ENCODE measurements around the gene IMPACT.

Gene IMPACT

GRCh38 chr18:24502667-24503523 is 76.4 kb downstream of the IMPACT start:
- H3K4me3 ChIP-seq (ENCODE audit: low read length): no peak overlapping the region
- no peaks in the 10 kb centered on the region for H3K79me2 ChIP-seq (ENCODE audit: low read length)
- no peak for DNase-seq
- H3K27me3 ChIP-seq (replicated peaks; ENCODE audit: insufficient read depth, low read length): no peaks in the 10 kb centered on the region
- no peak overlapping the region for H3K4me2 ChIP-seq (ENCODE audit: low read depth, low read length)
- no peak overlapping the region for H2AFZ ChIP-seq (ENCODE audit: low read length)
- H3K9me2 ChIP-seq (replicated peaks; ENCODE audit: insufficient read depth, low read length): no peaks in the 10 kb centered on the region
- no peak overlapping the region for H3K9ac ChIP-seq (ENCODE audit: low read length)
- H3F3A ChIP-seq (ENCODE audit: insufficient read depth, low read length): no peaks in the 10 kb centered on the region
- H3K9me3 ChIP-seq (replicated peaks; ENCODE audit: insufficient read depth, low read length): no peaks in the 10 kb centered on the region
- no peaks in the 10 kb centered on the region for H3K4me1 ChIP-seq (ENCODE audit: low read length)
- no peaks in the 10 kb centered on the region for H4K20me1 ChIP-seq (ENCODE audit: insufficient read depth, low read length)
- no peak overlapping the region for H3K27ac ChIP-seq (ENCODE audit: low read length)
- no peak for TF ChIP-seq EZH2phosphoT487 (IDR thresholded peaks at IDR 0.05; ENCODE audit: low read length)
- TF ChIP-seq CTCF (IDR thresholded peaks at IDR 0.05; ENCODE audit: low read length): no peak
- TF ChIP-seq EZH2 (optimal IDR thresholded peaks at IDR 0.05; ENCODE audit: low read depth, low read length): no peak
- H3K36me3 ChIP-seq (replicated peaks; ENCODE audit: insufficient read depth, low read length): no peaks in the 10 kb centered on the region
